Measurements from ENCODE around the gene SV2B.

SV2B gene

DNA sequence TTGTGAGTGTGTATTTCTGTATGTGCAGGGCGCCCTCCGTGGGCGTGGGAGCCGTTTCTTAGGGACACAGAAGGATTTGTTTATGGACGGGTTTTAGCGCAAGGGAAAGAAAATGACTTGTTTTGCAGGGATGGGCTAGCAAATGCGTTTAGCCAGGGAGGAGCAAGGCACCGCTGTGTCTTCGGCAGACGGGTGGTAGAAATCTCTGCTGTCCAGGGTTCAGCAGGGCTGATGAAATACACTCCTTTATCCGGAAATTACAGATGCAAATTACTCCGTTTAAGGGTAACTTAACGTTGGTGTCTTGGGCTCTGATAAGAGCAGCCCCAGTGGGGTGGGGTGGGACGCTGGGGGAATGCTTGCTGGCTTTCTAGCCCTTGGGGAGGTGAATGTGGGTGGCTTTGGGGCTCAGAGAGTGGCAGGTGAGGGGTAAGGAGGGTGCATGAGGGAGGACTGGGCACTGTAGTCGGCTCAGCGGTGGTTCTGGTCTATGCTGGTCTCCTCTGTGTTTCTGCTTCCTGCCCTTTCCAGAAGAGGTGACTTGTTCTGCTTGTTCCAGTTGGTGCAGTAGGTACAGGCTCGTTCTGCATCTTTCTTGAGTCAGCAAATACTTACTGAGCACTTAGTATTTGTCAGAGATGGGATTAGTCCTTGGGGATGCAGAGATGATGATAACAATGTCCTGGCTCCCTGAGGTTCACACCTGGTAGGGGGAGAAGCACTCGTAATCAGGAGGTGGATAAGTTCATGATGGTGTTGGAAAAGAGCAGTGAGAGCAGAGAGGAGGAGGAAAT lies 954 bp downstream of the SV2B start:
- DNase-seq (ENCODE audit: insufficient read length, low spot score) (no peak), FAIRE-seq (peak; percentile 75)
- no peak for TF ChIP-seq POLR2A (IDR thresholded peaks at IDR 0.05; ENCODE audit: low read depth, low read length)
- no peak for TF ChIP-seq POU2F2 (IDR thresholded peaks at IDR 0.05; ENCODE audit: low read depth, low read length)
- TF ChIP-seq SPI1 (IDR thresholded peaks at IDR 0.05; ENCODE audit: low read depth, low read length): no peak
- TF ChIP-seq PAX5 (IDR thresholded peaks at IDR 0.05; ENCODE audit: insufficient read depth, low read length, severe bottlenecking): no peak

DNA sequence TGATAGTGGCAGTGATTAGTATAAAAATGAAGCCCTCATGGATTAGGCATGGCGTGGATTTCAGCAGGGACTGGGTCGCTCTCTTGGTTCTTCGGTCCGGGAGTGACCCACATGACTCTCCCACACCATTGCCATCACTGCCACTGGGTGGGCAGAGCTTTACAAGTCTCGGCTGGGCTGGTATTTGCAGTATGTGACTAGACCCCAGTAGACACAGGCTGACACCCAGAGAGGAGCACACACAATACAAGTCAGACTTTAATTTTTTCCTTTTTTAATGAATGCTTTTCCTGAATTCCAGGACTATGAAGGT lies 1.5 kb downstream of the SV2B start:
- FAIRE-seq (no peak), DNase-seq (ENCODE audit: insufficient read length, low spot score) (no peak)
- no peak for TF ChIP-seq POU2F2 (IDR thresholded peaks at IDR 0.05; ENCODE audit: low read depth, low read length)
- no peak for TF ChIP-seq POLR2A (IDR thresholded peaks at IDR 0.05; ENCODE audit: low read depth, low read length)
- no peak for TF ChIP-seq PAX5 (IDR thresholded peaks at IDR 0.05; ENCODE audit: insufficient read depth, low read length, severe bottlenecking)
- TF ChIP-seq TAF1 (IDR thresholded peaks at IDR 0.05; ENCODE audit: low read depth, low read length): no peak

DNA sequence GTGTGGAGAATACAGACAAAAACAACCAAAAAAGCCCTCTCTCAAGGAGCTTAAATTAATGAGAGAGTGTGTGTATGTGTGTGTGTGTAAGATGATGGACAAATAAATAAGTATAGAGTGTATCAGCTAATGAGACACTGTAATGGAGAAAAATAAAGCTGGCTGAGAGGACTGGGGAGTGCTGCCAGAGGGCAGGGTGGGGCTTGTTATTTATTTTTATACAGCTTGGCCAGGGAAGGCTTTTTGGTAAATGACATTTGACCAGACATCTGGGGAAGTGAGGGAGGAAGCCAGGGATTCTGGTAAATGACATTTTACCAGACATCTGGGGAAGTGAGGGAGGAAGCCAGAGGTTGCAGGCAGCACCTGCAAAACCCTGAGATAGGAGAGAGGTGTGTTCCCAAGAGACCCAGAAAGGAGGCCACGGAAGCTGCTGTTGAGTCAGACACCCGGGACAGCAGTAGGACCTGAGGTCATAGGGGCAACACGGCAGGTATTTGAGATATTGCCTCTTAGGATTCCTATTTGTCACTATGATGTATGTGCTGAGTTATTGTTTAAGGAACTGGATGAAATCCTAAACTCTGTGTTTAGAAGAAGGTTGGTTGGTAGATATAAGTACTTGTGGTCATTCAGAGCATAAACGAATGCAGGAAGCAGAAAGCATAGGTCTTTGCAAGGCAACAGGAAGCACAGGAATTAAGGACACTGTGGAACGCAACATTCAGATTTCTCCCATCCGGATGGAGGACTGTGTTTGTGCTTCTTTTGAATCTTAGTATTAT lies 2.7 kb downstream of the SV2B start:
- TF ChIP-seq POLR2AphosphoS5 (IDR thresholded peaks at IDR 0.05; ENCODE audit: low read depth, low read length): no peak
- no peak for TF ChIP-seq SPI1 (IDR thresholded peaks at IDR 0.05; ENCODE audit: low read depth, low read length)
- TF ChIP-seq POLR2A (IDR thresholded peaks at IDR 0.05; ENCODE audit: low read depth, low read length): no peak
- no peak for TF ChIP-seq PAX5 (IDR thresholded peaks at IDR 0.05; ENCODE audit: insufficient read depth, low read length, severe bottlenecking)
- no peak for TF ChIP-seq TAF1 (IDR thresholded peaks at IDR 0.05; ENCODE audit: low read depth, low read length)
- no peak for TF ChIP-seq POU2F2 (IDR thresholded peaks at IDR 0.05; ENCODE audit: low read depth, low read length)
- DNase-seq (ENCODE audit: insufficient read length, low spot score) (no peak), FAIRE-seq (no peak)

DNA sequence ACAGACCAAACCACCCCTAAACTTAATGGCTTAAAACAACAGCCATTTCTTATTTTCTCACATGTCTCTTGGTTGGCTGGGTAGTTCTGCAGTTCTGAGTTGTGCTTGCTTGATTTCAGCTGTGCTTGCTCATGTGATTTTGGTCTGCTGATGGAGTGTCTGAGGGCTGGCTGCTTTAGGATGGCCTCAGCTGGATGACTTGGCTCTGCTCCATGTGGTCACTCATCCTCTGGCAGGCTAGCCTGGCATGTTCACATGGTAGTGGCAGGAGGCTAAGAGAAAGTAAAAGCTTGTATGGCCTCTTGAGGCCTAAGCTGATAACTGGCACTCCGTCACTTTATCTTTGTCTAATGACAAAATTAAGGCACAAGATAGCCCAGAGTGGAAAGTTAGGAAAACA lies 4.1 kb downstream of the SV2B start:
- DNase-seq (ENCODE audit: insufficient read length, low spot score) (no peak), FAIRE-seq (no peak)
- no peak for TF ChIP-seq TAF1 (IDR thresholded peaks at IDR 0.05; ENCODE audit: low read depth, low read length)
- no peak for TF ChIP-seq POU2F2 (IDR thresholded peaks at IDR 0.05; ENCODE audit: low read depth, low read length)
- TF ChIP-seq PAX5 (IDR thresholded peaks at IDR 0.05; ENCODE audit: insufficient read depth, low read length, severe bottlenecking): no peak
- no peak for TF ChIP-seq POLR2A (IDR thresholded peaks at IDR 0.05; ENCODE audit: low read depth, low read length)
- no peak for TF ChIP-seq SPI1 (IDR thresholded peaks at IDR 0.05; ENCODE audit: low read depth, low read length)
- no peak for TF ChIP-seq POLR2AphosphoS5 (IDR thresholded peaks at IDR 0.05; ENCODE audit: low read depth, low read length)

DNA sequence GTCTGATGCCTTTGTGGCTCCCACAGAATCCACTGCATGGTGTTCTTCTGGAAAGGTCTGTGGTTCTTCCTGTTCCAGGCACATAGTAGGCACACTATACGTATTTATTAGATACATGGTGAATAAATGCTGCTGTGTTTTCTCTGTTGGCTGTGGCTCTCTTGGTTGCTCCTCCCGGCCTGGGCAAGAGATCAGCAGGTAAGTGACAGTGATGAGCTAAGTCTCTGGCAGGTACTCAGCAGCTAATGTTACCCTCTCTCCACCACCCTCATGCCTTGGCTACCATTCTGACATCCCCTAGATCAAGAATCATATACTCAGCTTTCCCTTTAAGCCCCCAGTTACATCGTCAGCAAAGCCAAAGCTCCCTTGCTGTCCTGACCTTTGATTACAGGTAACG lies 8.4 kb downstream of the SV2B start:
- FAIRE-seq (no peak), DNase-seq (ENCODE audit: insufficient read length, low spot score) (no peak)
- TF ChIP-seq PAX5 (IDR thresholded peaks at IDR 0.05; ENCODE audit: insufficient read depth, low read length, severe bottlenecking) (no peak), TAF1 (IDR thresholded peaks at IDR 0.05; ENCODE audit: low read depth, low read length) (no peak), POU2F2 (IDR thresholded peaks at IDR 0.05; ENCODE audit: low read depth, low read length) (no peak), POLR2AphosphoS5 (IDR thresholded peaks at IDR 0.05; ENCODE audit: low read depth, low read length) (no peak), SPI1 (IDR thresholded peaks at IDR 0.05; ENCODE audit: low read depth, low read length) (no peak), POLR2A (IDR thresholded peaks at IDR 0.05; ENCODE audit: low read depth, low read length) (no peak)

DNA sequence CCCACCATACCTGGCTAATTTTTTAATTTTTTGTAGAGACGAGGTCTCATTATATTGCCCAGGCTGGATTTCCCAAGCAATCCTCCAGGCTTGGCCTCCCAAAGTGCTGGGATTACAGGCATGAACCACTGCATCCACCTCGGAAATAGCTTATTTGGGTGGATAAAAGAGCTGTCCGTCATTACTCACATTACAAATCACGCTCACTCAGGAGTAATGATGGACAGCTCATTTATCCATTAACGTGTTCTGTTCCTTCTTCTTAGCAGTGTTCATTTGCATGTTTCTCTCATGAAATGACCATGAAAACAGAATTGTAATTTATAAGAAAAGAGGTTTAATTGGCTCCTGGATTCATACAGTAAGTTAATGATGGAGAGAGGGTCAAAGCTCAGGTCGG lies 9.8 kb downstream of the SV2B start:
- TF ChIP-seq PAX5 (IDR thresholded peaks at IDR 0.05; ENCODE audit: insufficient read depth, low read length, severe bottlenecking) (no peak), POLR2AphosphoS5 (IDR thresholded peaks at IDR 0.05; ENCODE audit: low read depth, low read length) (no peak), SPI1 (IDR thresholded peaks at IDR 0.05; ENCODE audit: low read depth, low read length) (no peak), POLR2A (IDR thresholded peaks at IDR 0.05; ENCODE audit: low read depth, low read length) (no peak), POU2F2 (IDR thresholded peaks at IDR 0.05; ENCODE audit: low read depth, low read length) (no peak), TAF1 (IDR thresholded peaks at IDR 0.05; ENCODE audit: low read depth, low read length) (no peak)
- FAIRE-seq: no peak
- no peak for DNase-seq (ENCODE audit: insufficient read length, low spot score)

DNA sequence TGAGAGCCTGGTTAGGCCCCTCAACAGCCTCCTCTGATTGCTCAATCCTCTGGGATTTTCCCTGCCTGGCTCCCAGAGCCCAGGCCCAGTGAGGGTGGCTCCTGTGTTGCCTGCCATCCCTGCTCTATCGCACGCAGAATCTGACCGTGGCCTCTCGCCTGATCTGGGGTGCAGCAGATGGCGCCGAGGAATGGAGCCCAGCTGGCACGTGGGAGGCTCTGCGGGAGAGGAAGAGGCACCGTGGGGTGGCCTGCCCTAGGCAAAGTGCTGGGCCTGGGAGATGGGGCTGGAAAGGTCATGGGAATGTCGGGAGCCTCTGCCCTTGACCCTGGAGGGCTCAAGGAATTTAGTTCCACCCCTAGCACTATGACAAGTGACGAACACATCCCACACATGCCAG lies 10.3 kb downstream of the SV2B start:
- no peak for DNase-seq (ENCODE audit: insufficient read length, low spot score)
- no peak for TF ChIP-seq SPI1 (IDR thresholded peaks at IDR 0.05; ENCODE audit: low read depth, low read length)
- no peak for TF ChIP-seq PAX5 (IDR thresholded peaks at IDR 0.05; ENCODE audit: insufficient read depth, low read length, severe bottlenecking)
- no peak for TF ChIP-seq POLR2AphosphoS5 (IDR thresholded peaks at IDR 0.05; ENCODE audit: low read depth, low read length)
- TF ChIP-seq POLR2A (IDR thresholded peaks at IDR 0.05; ENCODE audit: low read depth, low read length): no peak
- TF ChIP-seq TAF1 (IDR thresholded peaks at IDR 0.05; ENCODE audit: low read depth, low read length): no peak
- TF ChIP-seq POU2F2 (IDR thresholded peaks at IDR 0.05; ENCODE audit: low read depth, low read length): no peak
- FAIRE-seq: no peak

DNA sequence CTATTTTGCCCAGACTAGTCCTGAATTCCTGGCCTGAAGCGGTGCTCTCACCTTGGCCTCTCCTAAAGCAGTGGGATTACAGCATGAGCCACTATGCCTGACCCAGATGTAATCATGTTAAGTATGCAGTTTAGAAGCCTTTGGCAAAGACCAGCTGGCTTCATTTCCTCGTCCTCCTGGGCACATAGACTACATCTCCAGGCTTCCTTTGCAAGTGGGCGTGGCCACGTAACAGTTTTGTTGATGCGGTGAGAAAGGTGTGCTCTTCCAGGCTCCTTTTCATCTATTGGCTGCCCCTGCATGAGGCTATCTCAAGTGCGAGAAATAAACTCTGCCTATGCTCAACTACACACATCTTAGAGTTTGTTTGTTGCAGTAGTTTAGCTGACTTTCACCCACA lies 13.0 kb downstream of the SV2B start:
- TF ChIP-seq PAX5 (IDR thresholded peaks at IDR 0.05; ENCODE audit: insufficient read depth, low read length, severe bottlenecking) (no peak), POLR2AphosphoS5 (IDR thresholded peaks at IDR 0.05; ENCODE audit: low read depth, low read length) (no peak), TAF1 (IDR thresholded peaks at IDR 0.05; ENCODE audit: low read depth, low read length) (no peak), POLR2A (IDR thresholded peaks at IDR 0.05; ENCODE audit: low read depth, low read length) (no peak), POU2F2 (IDR thresholded peaks at IDR 0.05; ENCODE audit: low read depth, low read length) (no peak), SPI1 (IDR thresholded peaks at IDR 0.05; ENCODE audit: low read depth, low read length) (no peak)
- FAIRE-seq (no peak), DNase-seq (ENCODE audit: insufficient read length, low spot score) (no peak)

DNA sequence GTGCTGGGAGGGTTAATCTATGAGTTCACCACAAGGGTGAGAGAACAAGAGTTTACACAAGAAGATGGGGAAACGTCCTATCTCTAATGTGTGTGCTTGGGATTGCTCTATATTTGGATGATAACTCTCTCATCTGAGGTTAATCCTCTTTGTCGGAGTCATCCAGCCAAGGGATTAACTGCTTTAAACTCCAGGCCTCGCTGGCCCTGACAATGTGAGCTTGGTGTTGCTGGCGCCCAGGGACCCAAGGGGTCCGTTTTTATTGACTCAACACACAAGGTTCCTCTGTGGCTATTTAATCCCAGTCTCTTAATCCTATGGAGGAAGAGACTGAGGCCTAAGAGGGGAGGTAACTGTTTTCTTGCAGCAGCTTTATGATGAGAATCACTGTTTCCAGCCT lies 14.2 kb downstream of the SV2B start:
- FAIRE-seq: no peak
- TF ChIP-seq TAF1 (IDR thresholded peaks at IDR 0.05; ENCODE audit: low read depth, low read length): no peak
- no peak for TF ChIP-seq POLR2AphosphoS5 (IDR thresholded peaks at IDR 0.05; ENCODE audit: low read depth, low read length)
- no peak for TF ChIP-seq POLR2A (IDR thresholded peaks at IDR 0.05; ENCODE audit: low read depth, low read length)
- TF ChIP-seq SPI1 (IDR thresholded peaks at IDR 0.05; ENCODE audit: low read depth, low read length): no peak
- TF ChIP-seq PAX5 (IDR thresholded peaks at IDR 0.05; ENCODE audit: insufficient read depth, low read length, severe bottlenecking): no peak
- no peak for TF ChIP-seq POU2F2 (IDR thresholded peaks at IDR 0.05; ENCODE audit: low read depth, low read length)
- no peak for DNase-seq (ENCODE audit: insufficient read length, low spot score)
